Endothelial cell of umbilical vein (primary cell): ENCODE data around the gene MPHOSPH8. TPM values are rescaled to one million over a fixed set of nuclear protein-coding genes. Genes with fewer than 3 reads are reported as not detected.

Experiments
- BruUV-seq: library from RNA; stranded (reverse); fragments of 400-500 nt; replicated peaks from 2 replicates; lab custom pipeline; 2021; lab: Mats Ljungman, UMichigan
- CTCF ChIA-PET: fragments of 300-600, 350-600 bp; sonication (Branson Sonifier 250); formaldehyde crosslinking; loops from one replicate; lab custom pipeline; 2021; ENCODE audit warnings: antibody characterized with exemption, inconsistent platforms; lab: Charles Lee
- POLR2A ChIA-PET: fragments of 300-600, 350-600 bp; sonication (Branson Sonifier 250); formaldehyde crosslinking; loops from one replicate; lab custom pipeline; 2021; ENCODE audit warnings: antibody characterized with exemption, inconsistent platforms; lab: Charles Lee
- DNase-seq: peaks from one replicate; pipeline ENCODE4 v3.0.0-alpha.2; 2011; ENCODE audit warnings: low read depth, low spot score
- FAIRE-seq: peaks from 2 replicates; lab custom pipeline; 2011; peaks lifted over from hg19 to GRCh38; lab: Jason Lieb, UNC
- H2AFZ ChIP-seq: 2 replicates; pipeline ENCODE4 v1.6.0; 2012; ENCODE audit warnings: low read depth, low read length, control low read depth, inconsistent platforms
- H3K27ac ChIP-seq: 2 replicates; pipeline ENCODE4 v1.5.1; 2011; ENCODE audit warnings: low read depth, mild to moderate bottlenecking, control low read depth, low read length, moderate library complexity; ENCODE audit not compliant: insufficient read depth
- H3K27me3 ChIP-seq, 2 experiments: 2 replicates each; pipeline versions ENCODE4 v1.6.0 to v1.6.1; 2011; ENCODE audit warnings: low read length in 2 of 2, mixed read lengths in 1 of 2; ENCODE audit not compliant: control insufficient read depth in 2 of 2, insufficient read depth in 2 of 2
- H3K36me3 ChIP-seq, 2 experiments: 2 replicates in 1 of 2; 3 replicates in 1 of 2; pipeline ENCODE4 v1.5.1; 2011; ENCODE audit warnings: low read length in 2 of 2, mild to moderate bottlenecking in 1 of 2, moderate library complexity in 1 of 2; ENCODE audit not compliant: control insufficient read depth in 2 of 2, insufficient read depth in 2 of 2; ENCODE audit errors: extremely low read depth in 1 of 2
- H3K4me1 ChIP-seq: 3 replicates; pipeline ENCODE4 v1.5.1; 2011; ENCODE audit warnings: mild to moderate bottlenecking, low read length; ENCODE audit not compliant: control insufficient read depth, insufficient read depth; ENCODE audit errors: extremely low read depth
- H3K4me2 ChIP-seq: 2 replicates; pipeline ENCODE4 v1.6.1; 2011; ENCODE audit warnings: low read length, control low read depth, mixed read lengths; ENCODE audit not compliant: insufficient read depth
- H3K4me3 ChIP-seq, 3 experiments: fragments of 200-600 bp in 1 of 3; sonication (generic), shearing (Covaris generic) in 1 of 3; replicated peaks in 1 of 3; 2 replicates each; pipeline ENCODE4 v1.5.1; 2011 to 2016; ENCODE audit warnings: control low read depth in 3 of 3, low read length in 3 of 3, mild to moderate bottlenecking in 2 of 3, inconsistent platforms in 1 of 3, low read depth in 1 of 3, moderate library complexity in 1 of 3; ENCODE audit not compliant: insufficient read depth in 1 of 3
- H3K79me2 ChIP-seq: 2 replicates; pipeline ENCODE4 v1.6.0; 2012; ENCODE audit warnings: low read length, inconsistent platforms; ENCODE audit not compliant: control insufficient read depth, insufficient read depth
- H3K9ac ChIP-seq: replicated peaks from 2 replicates; pipeline ENCODE3; 2011; ENCODE audit warnings: low read length, control low read depth; ENCODE audit not compliant: insufficient read depth; ENCODE audit errors: extremely low read depth
- H3K9me1 ChIP-seq: replicated peaks from 3 replicates; pipeline ENCODE4 v1.6.0; 2011; ENCODE audit warnings: mild to moderate bottlenecking, low read length; ENCODE audit not compliant: control insufficient read depth, insufficient read depth; ENCODE audit errors: extremely low read depth
- H3K9me3 ChIP-seq: replicated peaks from 2 replicates; pipeline ENCODE4 v1.5.1; 2012; ENCODE audit warnings: low read length, inconsistent platforms; ENCODE audit not compliant: control insufficient read depth, insufficient read depth
- H4K20me1 ChIP-seq: replicated peaks from 2 replicates; pipeline ENCODE3; 2011; ENCODE audit warnings: mild to moderate bottlenecking, low read length; ENCODE audit not compliant: control insufficient read depth, insufficient read depth; ENCODE audit errors: extremely low read depth
- CTCF ChIP-seq, 2 donors: IDR thresholded peaks; 1 replicate in 1 of 2; 2 replicates in 1 of 2; pipeline ENCODE4 v1.5.1; 2011; ENCODE audit warnings: low read length in 2 of 2, mild to moderate bottlenecking in 2 of 2, moderate library complexity in 2 of 2, control low read depth in 1 of 2, inconsistent platforms in 1 of 2, low read depth in 1 of 2; ENCODE audit not compliant: insufficient read depth in 1 of 2; ENCODE audit errors: extremely low read depth in 1 of 2
- EZH2 ChIP-seq: IDR thresholded peaks from 2 replicates; pipeline ENCODE4 v1.6.1; 2012; ENCODE audit warnings: borderline replicate concordance, low read depth, mild to moderate bottlenecking, moderate library complexity, low read length, inconsistent platforms; ENCODE audit not compliant: severe bottlenecking
- FOS ChIP-seq: IDR thresholded peaks from 2 replicates; pipeline ENCODE4 v1.6.1; 2011; ENCODE audit warnings: mild to moderate bottlenecking, low read length, moderate library complexity, borderline replicate concordance; ENCODE audit not compliant: insufficient read depth
- GATA2 ChIP-seq: IDR thresholded peaks from 2 replicates; pipeline ENCODE4 v1.7.0; 2011; ENCODE audit warnings: low read depth, mild to moderate bottlenecking, moderate library complexity, mixed read lengths, low read length; ENCODE audit not compliant: insufficient read length, insufficient read depth
- JUN ChIP-seq: IDR thresholded peaks from 2 replicates; pipeline ENCODE4 v1.6.1; 2011; ENCODE audit warnings: borderline replicate concordance, low read depth; ENCODE audit not compliant: insufficient read length, insufficient read depth
- MAX ChIP-seq: IDR thresholded peaks from 2 replicates; pipeline ENCODE4 v1.6.1; 2011; ENCODE audit not compliant: insufficient read depth, insufficient read length
- MYC ChIP-seq: IDR thresholded peaks from one replicate; pipeline ENCODE4 v1.6.1; 2011; ENCODE audit warnings: mild to moderate bottlenecking, low read depth, low read length
- POLR2A ChIP-seq: IDR thresholded peaks from 2 replicates; pipeline ENCODE4 v1.6.1; 2012; ENCODE audit warnings: low read depth, mild to moderate bottlenecking, control low read depth, low read length
- POLR2AphosphoS5 ChIP-seq: IDR thresholded peaks from 2 replicates; pipeline ENCODE4 v1.6.1; 2012; ENCODE audit warnings: low read depth, mild to moderate bottlenecking, control low read depth, low read length, moderate library complexity; ENCODE audit not compliant: insufficient read depth
- dilution Hi-C: fragments of 300-500 bp; cut with MboI; formaldehyde crosslinking; loops from one replicate; pipeline ENCODE4 v1.15.0; 2019; ENCODE audit warnings: low sequenced_read_pairs; ENCODE audit not compliant: extremely low pct_ligation_motif_present
- intact Hi-C: fragments of 100-400 bp; cut with micrococcal nuclease; formaldehyde crosslinking; loops from one replicate; pipeline ENCODE4 v1.10.0; 2022
- polyA plus RNA-seq, 4 experiments: library from polyadenylated mRNA; depleted of rRNA in 3 of 4; stranded (reverse) in 3 of 4; unstranded in 1 of 4; fragments of >200 nt; gene quantifications; 2 replicates each; pipeline versions ENCODE4 v1.2.1 to v1.2.3, GENCODE V29; 2011 to 2012; ENCODE audit warnings: missing spikeins in 1 of 4
- total RNA-seq: library from RNA; stranded (reverse); gene quantifications from 2 replicates; pipeline ENCODE4 v1.2.3, GENCODE V29; 2021

The MPHOSPH8 gene
- total and polyA plus RNA-seq, 2 donors (not counting 3 experiments of a cell fraction or from before 2014, with no cell fraction given): 16.2 to 31.5 TPM

- FAIRE-seq (no peak), DNase-seq (no peak)
- no peak for TF ChIP-seq POLR2A
- TF ChIP-seq FOS: no peak
- TF ChIP-seq POLR2AphosphoS5: no peak
- no peak for TF ChIP-seq CTCF (IDR thresholded peaks at IDR 0.05; ENCODE audit: extremely low read depth in 1 of 2, insufficient read depth in 1 of 2, low read depth in 1 of 2, low read length in 2 of 2)
- no peak for TF ChIP-seq EZH2
- TF ChIP-seq GATA2: no peak
- TF ChIP-seq MAX: no peak
- no peak for TF ChIP-seq MYC
- no peak for TF ChIP-seq JUN
- no peak overlapping the region for H2AFZ ChIP-seq
- H3K4me2 ChIP-seq: no peak overlapping the region
- H4K20me1 ChIP-seq: no peaks in the 10 kb centered on the region
- dilution Hi-C loops: no loop called here
- ChIA-PET POLR2A (no interaction called here), CTCF (interaction anchor here (0.8 kb wide), 2 partner anchors 11 to 64 kb away, joined by 3 read pairs; no protein-coding TSS in a partner anchor)
- no peak overlapping the region for H3K27ac ChIP-seq
- H3K9ac ChIP-seq: no peak overlapping the region
- no peaks in the 10 kb centered on the region for H3K9me1 ChIP-seq
- no TSS peak for BruUV-seq
- H3K9me3 ChIP-seq: no peaks in the 10 kb centered on the region
- H3K79me2 ChIP-seq: no peaks in the 10 kb centered on the region
- no peaks in the 10 kb centered on the region for H3K27me3 ChIP-seq
- H3K36me3 ChIP-seq: peaks cover 2 to 6% of the 10 kb centered on the region in 2 experiments
- no peaks in the 10 kb centered on the region for H3K4me1 ChIP-seq
- intact Hi-C loops: no loop called here
- H3K4me3 ChIP-seq: no peak overlapping the region
Measured at GRCh38 chr13:19657872-19658591, 24.6 kb downstream of the MPHOSPH8 start.
